Parathyroid adenoma (tissue), 2 donors: Measurements from ENCODE around the gene SLC24A4.

Experiments used
- H2AFZ ChIP-seq: fragments of 300-600 bp; sonication (generic); one replicate; pipeline ENCODE4 v1.7.0; 2017; ENCODE audit warnings: antibody characterized with exemption, mild to moderate bottlenecking
- H3K27ac ChIP-seq: fragments of 300-600 bp; sonication (generic); one replicate; pipeline ENCODE4 v1.7.0; 2017
- H3K27me3 ChIP-seq: fragments of 300-600 bp; sonication (generic); one replicate; pipeline ENCODE4 v1.7.0; 2017; ENCODE audit warnings: low read length; ENCODE audit not compliant: control insufficient read depth, insufficient read depth
- H3K36me3 ChIP-seq: fragments of 300-600 bp; sonication (generic); one replicate; pipeline ENCODE4 v1.7.0; 2017; ENCODE audit warnings: low read length; ENCODE audit not compliant: control insufficient read depth, insufficient read depth
- H3K4me1 ChIP-seq: fragments of 300-600 bp; sonication (generic); one replicate; pipeline ENCODE4 v1.7.0; 2017; ENCODE audit warnings: control low read depth
- H3K4me2 ChIP-seq: fragments of 300-600 bp; sonication (generic); one replicate; pipeline ENCODE4 v1.7.0; 2017; ENCODE audit warnings: low read length
- H3K4me3 ChIP-seq: fragments of 300-600 bp; sonication (generic); one replicate; pipeline ENCODE4 v1.7.0; 2017; ENCODE audit warnings: low read depth, low read length
- H3K79me2 ChIP-seq: fragments of 300-600 bp; sonication (generic); one replicate; pipeline ENCODE4 v1.7.0; 2017; ENCODE audit warnings: control low read depth
- H3K9ac ChIP-seq: fragments of 300-600 bp; sonication (generic); one replicate; pipeline ENCODE4 v1.7.0; 2017; ENCODE audit warnings: mild to moderate bottlenecking
- H3K9me3 ChIP-seq: fragments of 300-600 bp; sonication (generic); one replicate; pipeline ENCODE4 v1.7.0; 2017; ENCODE audit warnings: low read length; ENCODE audit not compliant: control insufficient read depth
- CTCF ChIP-seq: fragments of 300-600 bp; sonication (generic); IDR thresholded peaks from one replicate; pipeline ENCODE4 v1.7.0; 2017; ENCODE audit warnings: antibody characterized with exemption, mild to moderate bottlenecking
- donor health status: primary hyperparathyroidism.

SLC24A4 gene

GRCh38 chr14:92463141-92463540 is 140.2 kb downstream of the SLC24A4 start:
- Histone ChIP-seq H2AFZ (no peak overlapping the region), H3K4me2 (no peak overlapping the region), H3K79me2 (no peaks in the 10 kb centered on the region), H3K9me3 (no peaks in the 10 kb centered on the region), H3K27me3 (no peaks in the 10 kb centered on the region), H3K36me3 (no peaks in the 10 kb centered on the region), H3K27ac (no peak overlapping the region), H3K4me3 (no peak overlapping the region), H3K4me1 (no peaks in the 10 kb centered on the region), H3K9ac (no peak overlapping the region)
- TF ChIP-seq CTCF = no peak

- no peak overlapping the region for H2AFZ ChIP-seq
- H3K79me2 ChIP-seq = no peaks in the 10 kb centered on the region
- no peak overlapping the region for H3K9ac ChIP-seq
- TF ChIP-seq CTCF = no peak
- H3K4me2 ChIP-seq = no peak overlapping the region
- no peaks in the 10 kb centered on the region for H3K9me3 ChIP-seq
- no peaks in the 10 kb centered on the region for H3K27me3 ChIP-seq
- H3K4me1 ChIP-seq = no peaks in the 10 kb centered on the region
- H3K4me3 ChIP-seq = no peak overlapping the region
- H3K27ac ChIP-seq = no peak overlapping the region
- no peaks in the 10 kb centered on the region for H3K36me3 ChIP-seq
These were observed 141.2 kb downstream of the SLC24A4 start for GRCh38 chr14:92464156-92464555.

- Histone ChIP-seq H3K36me3 (no peaks in the 10 kb centered on the region), H3K79me2 (no peaks in the 10 kb centered on the region), H3K27me3 (no peaks in the 10 kb centered on the region), H2AFZ (no peak overlapping the region), H3K27ac (no peak overlapping the region), H3K4me3 (no peak overlapping the region), H3K9ac (no peak overlapping the region), H3K9me3 (no peaks in the 10 kb centered on the region), H3K4me1 (no peaks in the 10 kb centered on the region), H3K4me2 (no peak overlapping the region)
- no peak for TF ChIP-seq CTCF
These were observed 141.8 kb downstream of the SLC24A4 start for GRCh38 chr14:92464716-92465115.

- Histone ChIP-seq H3K4me3 (no peak overlapping the region), H3K4me1 (no peaks in the 10 kb centered on the region), H3K9me3 (no peaks in the 10 kb centered on the region), H3K27ac (no peak overlapping the region), H3K4me2 (no peak overlapping the region), H3K9ac (no peak overlapping the region), H3K79me2 (no peaks in the 10 kb centered on the region), H3K36me3 (no peaks in the 10 kb centered on the region), H2AFZ (no peak overlapping the region), H3K27me3 (no peaks in the 10 kb centered on the region)
- TF ChIP-seq CTCF = no peak
These were observed 142.5 kb downstream of the SLC24A4 start for GRCh38 chr14:92465353-92466055.

GRCh38 chr14:92466059-92466458 is 143.1 kb downstream of the SLC24A4 start:
- Histone ChIP-seq H3K27ac (no peak overlapping the region), H3K9ac (no peak overlapping the region), H3K27me3 (no peaks in the 10 kb centered on the region), H3K36me3 (no peaks in the 10 kb centered on the region), H3K4me3 (no peak overlapping the region), H3K9me3 (no peaks in the 10 kb centered on the region), H3K4me2 (no peak overlapping the region), H3K4me1 (no peaks in the 10 kb centered on the region), H2AFZ (no peak overlapping the region), H3K79me2 (no peaks in the 10 kb centered on the region)
- TF ChIP-seq CTCF = no peak
